ENCODE results near the gene OR51V1.

DNA sequence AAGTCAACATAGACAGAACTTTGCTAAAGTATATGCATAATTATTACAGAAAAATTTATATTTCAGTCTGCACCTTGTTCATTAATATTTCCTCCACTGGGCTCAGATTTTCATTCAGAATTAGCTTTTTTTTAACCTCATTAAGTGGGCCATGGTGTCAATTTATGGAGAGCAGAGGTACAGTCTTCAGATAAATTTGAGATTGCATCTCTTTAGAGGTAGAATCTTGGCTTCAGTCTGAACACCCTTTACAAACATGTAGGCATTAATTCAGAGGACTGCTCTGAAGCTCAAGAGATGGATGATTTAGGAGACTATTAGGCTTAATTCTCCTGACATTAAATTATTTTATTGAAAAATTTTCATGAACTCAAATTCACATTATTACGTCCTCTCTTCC, 29.8 kb upstream of the OR51V1 start:
- TF ChIP-seq EZH2 (IDR thresholded peaks at IDR 0.05; ENCODE audit: borderline replicate concordance, low read depth, low read length, severe bottlenecking): no peak
- TF ChIP-seq CTCF (IDR thresholded peaks at IDR 0.05; ENCODE audit: borderline replicate concordance, extremely low read depth, low read length, poor library complexity, severe bottlenecking): no peak

Measured in DND-41 (cell line).